Globus pallidus (tissue), 1 donor: Measurements from ENCODE around the gene PIK3C2A.
"Not testable (repeated sequence)": the region's sequence is repeated elsewhere in the genome, so short reads cannot be mapped to it uniquely, and the experiment has no call there.

Source experiments
- DNase-seq: peaks from one replicate; pipeline ENCODE4 v3.0.0-alpha.2; 2015; ENCODE audit warnings: low spot score

PIK3C2A gene, protein sequence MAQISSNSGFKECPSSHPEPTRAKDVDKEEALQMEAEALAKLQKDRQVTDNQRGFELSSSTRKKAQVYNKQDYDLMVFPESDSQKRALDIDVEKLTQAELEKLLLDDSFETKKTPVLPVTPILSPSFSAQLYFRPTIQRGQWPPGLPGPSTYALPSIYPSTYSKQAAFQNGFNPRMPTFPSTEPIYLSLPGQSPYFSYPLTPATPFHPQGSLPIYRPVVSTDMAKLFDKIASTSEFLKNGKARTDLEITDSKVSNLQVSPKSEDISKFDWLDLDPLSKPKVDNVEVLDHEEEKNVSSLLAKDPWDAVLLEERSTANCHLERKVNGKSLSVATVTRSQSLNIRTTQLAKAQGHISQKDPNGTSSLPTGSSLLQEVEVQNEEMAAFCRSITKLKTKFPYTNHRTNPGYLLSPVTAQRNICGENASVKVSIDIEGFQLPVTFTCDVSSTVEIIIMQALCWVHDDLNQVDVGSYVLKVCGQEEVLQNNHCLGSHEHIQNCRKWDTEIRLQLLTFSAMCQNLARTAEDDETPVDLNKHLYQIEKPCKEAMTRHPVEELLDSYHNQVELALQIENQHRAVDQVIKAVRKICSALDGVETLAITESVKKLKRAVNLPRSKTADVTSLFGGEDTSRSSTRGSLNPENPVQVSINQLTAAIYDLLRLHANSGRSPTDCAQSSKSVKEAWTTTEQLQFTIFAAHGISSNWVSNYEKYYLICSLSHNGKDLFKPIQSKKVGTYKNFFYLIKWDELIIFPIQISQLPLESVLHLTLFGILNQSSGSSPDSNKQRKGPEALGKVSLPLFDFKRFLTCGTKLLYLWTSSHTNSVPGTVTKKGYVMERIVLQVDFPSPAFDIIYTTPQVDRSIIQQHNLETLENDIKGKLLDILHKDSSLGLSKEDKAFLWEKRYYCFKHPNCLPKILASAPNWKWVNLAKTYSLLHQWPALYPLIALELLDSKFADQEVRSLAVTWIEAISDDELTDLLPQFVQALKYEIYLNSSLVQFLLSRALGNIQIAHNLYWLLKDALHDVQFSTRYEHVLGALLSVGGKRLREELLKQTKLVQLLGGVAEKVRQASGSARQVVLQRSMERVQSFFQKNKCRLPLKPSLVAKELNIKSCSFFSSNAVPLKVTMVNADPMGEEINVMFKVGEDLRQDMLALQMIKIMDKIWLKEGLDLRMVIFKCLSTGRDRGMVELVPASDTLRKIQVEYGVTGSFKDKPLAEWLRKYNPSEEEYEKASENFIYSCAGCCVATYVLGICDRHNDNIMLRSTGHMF (N-terminal part only)

DNA sequence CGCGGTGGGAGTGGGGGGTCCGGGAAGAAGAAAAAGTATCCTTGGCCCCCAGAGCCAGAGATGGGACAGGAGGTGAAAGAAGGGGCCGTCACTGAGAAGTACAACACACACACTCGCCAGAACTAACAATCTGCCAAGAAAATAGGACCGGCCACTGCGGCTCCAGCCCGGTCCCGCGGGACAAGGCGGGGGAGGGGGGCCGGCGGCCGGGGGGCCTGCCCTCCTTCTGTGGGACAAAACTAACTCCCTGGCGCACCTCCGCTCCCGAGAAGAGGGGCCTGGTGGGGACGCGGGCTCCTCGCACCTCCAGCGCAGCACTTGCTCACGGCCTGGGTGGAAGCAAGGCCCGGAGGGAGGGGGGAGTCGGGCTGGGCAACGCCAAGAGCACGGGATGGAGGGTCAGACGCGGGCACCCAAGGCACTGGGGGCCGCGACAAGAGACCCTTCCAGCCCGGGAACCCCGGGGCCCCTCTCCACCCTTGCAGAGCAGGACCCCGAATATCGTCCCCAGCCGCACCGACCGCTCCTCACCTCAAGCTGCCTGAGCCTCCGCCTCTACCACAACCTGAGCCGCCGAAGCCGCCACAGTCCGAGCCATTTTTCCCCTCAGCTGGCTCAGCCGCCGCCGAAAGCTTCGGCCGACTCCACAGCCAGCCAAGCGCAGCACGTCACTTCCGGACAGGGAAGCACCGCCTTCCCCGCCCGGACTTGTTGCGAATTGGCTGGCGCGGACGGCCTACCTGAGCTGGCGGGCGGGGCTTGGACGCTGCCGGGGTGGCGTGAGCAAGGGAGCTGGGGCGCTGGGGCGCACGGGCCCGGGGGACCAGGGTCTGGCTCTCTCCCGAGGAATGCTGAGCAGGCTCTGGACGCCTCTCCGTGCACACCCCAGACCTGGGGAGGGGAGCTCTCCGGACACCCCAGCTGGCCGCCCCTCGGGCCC is at the start of gene PIK3C2A:
TSS of gene PIK3C2A (minus strand) at position 670 of the 940 bp plus-strand sequence. CDS start 38,245 bp downstream, outside the sequence.
- peak; percentile 94 for DNase-seq

DNA sequence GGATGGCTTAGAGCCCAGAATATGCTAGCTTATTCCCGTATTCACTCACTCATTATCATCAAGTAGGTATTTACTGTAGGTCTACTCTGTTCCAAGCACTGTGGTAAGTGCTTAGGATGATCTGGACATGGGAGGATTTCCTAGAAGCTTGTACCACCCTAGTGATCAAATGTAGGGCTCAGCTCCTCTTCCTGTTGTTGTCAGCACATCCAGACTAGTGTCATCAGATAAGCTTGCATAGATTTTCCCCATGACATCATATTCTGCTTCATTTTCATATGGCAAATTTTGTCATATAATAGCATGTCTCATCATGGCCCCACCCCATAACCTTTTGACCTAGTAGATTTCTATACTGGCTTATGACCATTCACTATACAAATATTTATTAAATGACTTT is 49.4 kb upstream of the PIK3C2A start:
- no peak for DNase-seq

DNA sequence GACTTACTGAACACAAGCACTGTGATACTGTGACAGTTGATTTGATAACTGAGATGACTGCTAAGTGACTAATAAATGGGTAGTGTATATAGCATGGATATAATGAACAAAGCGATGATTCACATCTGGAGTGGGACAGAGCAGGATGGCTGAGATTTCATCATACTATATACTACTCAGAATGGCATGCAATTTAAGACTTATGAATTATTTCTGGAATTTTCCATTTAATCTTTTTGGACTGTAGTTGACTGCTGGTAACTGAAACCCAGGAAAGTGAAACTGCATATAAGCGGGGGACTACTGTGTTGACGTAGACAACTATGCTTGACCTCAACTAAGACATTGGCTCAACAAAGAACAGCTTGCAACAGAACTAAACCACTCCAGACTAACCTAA is 48.7 kb upstream of the PIK3C2A start:
- DNase-seq = no peak

DNA sequence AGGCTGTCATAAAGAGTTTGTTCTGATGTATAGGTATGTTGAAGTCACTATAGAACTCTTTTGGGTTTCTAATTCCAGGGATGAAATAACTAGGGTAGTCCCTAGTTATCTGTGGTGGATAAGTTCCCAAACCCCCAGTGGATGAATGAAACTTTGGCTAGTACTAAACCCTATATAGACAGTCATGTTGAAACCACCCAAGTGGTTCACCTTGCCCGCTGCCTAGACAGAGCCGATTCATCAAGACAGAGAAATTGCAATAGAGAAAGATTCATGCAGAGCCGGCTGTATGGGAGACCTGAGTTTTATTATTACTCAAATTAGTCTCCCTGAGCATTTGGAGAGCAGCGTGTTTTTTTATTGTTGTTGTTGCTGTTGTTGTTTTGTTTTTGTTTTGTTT is 44.9 kb upstream of the PIK3C2A start:
- no peak for DNase-seq

DNA sequence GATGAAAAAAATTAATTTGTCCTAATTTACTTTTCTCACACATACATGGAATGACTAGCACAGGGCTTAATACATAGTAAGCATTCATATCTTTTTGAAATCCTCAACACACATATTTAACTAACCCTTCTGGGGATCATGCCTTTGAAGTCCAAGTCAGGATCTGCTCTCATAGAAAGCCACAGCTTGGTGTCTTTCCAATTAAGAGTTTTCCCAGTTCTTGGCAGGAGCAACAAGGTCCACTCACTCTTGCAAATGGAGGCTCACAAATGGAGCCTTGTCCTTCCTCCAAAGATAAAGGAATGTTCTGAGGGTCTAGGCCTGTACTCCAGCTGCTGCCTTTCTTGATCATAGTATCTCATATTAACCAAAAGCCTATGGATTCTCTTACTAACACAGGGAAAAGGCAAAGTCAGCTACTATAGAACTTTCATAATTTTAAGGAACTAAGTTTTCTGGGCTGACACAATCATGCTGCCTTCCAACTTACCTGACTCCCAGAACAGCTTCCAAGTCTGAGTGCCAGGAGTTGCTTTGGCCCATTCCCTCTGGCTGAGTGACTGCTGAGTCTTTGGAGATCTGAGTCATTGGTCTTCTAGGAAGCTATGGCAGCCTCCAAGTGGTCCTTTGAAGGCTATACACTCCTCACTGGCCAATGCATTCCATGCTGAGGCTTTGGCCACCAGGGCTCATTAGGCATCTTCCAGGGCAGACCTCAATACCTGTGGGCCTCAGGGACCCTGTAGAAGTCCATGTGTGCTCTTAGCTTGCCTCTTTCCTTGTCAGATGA is 43.0 kb upstream of the PIK3C2A start:
- no peak for DNase-seq

DNA sequence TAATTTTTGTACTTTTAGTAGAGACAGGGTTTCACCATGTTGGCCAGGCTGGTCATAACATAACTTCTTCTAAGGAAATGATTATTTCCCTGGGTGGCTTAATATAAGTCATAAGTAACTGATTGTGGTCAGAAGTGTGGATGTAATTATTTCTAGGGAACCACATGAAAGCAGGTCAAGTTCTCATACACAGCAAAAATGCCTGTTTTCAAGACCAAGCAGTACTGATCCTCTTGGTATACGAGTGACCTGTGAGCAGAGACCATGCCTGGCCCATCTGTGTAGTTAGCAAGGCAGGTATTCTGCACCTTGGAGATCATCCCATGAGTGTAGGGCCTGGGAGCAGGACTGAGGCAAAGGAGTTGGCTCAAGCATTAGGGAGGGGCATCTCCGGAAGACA is 36.3 kb upstream of the PIK3C2A start:
- no peak for DNase-seq

DNA sequence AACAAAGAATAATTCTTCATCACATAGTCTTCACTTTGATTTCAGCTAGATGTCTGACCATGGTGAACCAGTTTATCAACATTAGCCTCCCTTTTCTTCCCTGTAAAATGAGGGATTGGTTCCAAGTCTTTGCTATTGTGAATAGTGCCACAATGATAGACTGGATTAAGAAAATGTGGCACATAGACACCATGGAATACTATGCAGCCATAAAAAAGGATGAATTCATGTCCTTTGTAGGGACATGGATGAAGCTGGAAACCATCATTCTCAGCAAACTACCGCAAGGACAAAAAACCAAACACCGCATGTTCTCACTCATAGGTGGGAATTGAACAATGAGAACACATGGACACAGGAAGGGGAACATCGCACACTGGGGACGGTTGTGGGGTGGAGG is 35.2 kb upstream of the PIK3C2A start:
- DNase-seq = not testable (repeated sequence)

DNA sequence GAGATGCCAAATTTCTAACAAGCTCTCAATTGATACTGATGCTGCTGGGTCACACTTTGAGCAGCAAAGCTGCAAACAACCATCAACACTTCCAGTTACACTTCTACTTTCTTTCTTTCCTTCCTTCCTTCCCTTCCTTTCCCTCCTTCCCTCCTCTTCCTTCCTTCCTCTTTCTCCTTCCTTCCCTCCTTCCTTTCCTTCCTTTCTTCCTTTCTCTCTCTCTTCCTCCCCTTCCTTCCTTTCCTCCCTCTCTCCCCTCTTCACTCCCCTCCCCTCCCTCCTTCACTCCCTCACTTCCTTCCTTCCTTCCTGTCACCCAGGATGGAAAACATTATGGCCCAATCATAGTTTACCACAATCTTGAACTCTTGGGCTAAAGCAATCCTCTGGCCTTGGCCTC is 33.0 kb upstream of the PIK3C2A start:
- DNase-seq = no peak

DNA sequence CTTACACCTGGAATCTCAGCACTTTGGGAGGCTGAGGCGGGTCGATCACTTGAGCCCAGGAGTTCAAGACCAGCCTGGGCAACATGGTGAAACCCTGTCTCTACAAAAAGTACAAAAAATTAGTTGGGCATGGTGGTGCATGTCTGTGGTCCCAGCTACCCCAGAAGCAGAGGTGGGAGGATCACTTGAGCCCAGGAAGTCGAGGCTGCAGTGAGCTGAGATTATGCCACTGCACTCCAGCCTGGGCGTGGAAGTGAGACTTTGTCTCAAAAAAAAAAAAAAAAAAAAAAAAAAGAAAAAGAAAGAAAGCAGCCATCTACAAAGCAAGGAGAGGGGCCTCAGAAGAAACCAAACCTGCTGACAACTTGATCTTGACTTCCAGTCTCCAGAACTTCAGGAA is 32.1 kb upstream of the PIK3C2A start:
- DNase-seq = not testable (repeated sequence)

DNA sequence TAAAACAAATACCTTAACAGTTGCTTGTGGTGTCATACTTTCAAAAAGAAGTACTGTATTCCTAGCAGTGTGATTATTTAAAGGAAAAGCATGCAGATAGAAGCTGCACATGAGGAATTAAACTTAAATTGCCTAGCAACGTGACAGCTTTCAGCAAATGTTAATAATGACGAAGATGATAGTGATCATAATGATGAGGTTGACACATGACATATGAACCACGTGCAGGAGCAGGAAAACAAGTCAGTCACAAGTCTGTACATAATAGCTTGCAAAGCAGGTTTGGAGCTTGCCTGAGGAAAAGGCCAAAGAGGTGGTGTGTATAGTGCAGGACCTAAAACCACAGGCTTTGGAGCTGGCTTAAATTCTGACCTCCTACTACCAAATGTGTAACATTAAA is 30.6 kb upstream of the PIK3C2A start:
- DNase-seq = no peak

DNA sequence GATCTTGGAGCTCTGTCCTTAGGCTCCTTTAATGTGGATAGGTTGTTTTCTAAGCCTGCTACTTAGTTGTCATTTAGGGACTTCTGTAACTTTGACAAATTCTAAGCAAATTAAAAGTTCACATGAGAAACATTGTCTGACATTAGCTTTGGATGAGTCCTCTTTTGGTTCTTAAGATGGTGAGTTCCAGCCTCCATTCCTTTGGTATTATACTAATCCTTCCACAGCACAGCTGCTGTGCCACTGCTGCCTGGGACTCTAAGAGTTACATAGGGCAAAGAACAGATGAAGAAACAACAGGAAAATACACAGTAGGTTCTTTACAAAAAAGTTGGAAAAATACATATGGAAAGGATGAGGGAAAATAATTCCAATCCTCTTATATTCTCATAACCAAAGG is 25.3 kb upstream of the PIK3C2A start:
- no peak for DNase-seq

DNA sequence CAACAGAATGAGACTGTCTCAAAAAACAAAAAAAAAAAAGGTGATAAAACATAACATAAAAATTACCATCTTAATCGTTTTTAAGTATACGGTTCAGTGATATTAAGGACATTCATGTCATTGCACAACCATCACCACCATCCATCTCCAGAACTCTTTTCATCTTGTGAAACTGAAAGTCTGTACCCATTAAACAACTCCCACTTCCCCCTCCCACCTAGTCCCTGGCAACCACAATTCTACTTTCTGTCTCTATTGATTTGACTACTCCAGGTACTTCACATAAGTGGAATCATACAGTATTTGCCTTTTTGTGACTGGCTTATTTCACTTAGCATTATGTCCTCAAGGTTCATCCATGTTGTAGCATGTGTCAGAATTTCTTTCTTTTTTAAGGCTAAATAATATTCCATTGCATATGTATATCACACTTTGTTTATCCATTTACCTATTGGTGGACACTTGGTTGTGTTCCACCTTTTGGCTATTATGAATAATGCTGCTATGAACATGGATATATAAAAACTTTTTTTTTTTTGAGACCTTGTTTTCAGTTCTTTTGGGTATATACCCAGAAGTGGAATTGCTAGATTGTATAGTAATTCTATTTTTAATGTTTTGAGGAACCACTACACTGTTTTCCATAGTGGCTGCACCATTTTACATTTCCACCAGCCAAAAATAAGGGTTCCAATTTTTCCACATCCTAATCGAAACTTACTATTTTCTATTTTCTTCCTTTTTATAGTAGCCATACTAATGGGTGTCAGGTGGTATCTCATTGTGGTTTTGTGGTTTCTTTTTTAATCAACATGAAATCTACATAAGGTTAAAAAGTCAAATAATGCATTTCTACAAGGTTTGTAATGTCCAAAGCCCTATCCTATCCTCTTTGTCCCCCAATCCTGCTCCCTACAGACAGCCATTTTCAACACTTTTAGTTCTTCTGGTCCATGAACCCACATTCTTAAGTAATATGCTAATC is 23.4 kb upstream of the PIK3C2A start:
- DNase-seq = no peak

DNA sequence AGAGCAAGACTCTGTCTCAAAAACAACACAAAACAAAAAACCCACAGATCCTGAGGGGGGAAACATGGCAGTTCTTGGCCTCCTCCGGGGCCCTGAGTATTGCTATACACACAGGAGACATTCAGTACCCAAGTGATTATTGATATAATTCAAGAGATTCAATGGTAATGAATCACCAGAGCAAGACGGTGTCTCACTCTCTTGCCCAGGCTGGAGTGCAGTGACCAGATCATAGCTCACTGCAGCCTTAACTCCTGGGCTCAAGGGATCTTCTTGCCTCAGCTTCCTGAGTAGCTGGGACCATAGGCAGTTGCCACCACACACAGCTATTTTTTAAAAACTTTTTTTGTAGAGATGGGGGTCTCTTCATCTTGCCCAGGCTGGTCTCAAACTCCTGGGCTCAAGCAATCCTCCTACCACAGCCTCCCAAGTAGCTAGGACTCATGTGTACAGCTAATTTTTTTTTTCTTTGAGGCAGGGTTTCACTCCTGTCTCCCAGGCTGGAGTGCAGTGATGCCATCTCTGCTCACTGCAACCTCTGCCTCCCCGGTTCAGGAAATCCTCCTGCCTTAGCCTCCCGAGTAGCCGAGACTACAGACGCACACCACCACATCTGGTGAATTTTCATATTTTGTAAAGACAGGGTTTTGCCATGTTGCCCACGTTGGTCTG is 21.8 kb upstream of the PIK3C2A start:
- DNase-seq = no peak

DNA sequence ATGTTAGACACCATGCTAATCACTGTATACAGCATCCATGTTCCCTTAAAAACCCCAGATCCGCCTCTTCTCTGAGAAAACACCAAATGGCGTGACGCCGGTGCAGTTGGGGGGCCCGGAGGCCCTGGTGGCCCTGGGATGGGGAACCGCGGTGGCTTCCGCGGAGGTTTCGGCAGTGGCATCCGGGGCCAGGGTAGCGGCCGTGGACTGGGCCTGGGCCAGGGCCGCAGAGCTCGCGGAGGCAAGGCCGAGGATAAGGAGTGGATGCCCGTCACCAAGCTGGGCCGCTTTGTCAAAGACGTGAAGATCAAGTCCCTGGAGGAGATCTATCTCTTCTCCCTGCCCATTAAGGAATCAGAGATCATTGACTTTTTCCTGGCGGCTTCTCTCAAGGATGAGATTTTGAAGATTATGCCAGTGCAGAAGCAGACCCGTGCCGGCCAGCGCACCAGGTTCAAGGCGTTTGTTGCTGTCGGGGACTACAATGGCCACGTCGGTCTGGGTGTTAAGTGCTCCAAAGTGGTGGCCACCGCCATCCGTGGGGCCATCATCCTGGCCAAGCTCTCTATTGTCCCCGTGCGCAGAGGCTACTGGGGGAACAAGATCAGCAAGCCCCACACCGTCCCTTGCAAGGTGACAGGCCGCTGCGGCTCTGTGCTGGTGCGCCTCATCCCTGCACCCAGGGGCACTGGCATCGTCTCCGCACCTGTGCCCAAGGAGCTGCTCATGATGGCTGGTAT is 20.6 kb upstream of the PIK3C2A start:
- DNase-seq = not testable (repeated sequence)

DNA sequence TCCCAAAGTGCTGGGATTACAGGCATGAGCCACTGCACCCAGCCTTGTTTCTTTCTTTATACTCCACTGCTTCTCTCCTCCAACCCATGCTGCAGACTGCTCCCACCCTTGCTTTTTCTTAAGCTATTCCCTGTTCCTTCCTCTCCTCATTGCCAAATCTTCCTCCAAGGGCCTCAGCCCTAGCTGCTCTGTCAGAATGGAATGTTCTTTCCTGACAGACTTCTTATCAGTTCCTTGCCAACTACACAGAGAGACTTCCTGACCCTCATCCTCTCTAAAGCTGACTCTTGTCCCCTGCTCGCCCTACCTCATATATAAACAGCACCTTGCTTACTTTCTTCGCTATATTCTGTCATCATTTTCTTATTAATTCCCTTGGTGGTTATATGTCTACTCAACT is 16.9 kb upstream of the PIK3C2A start:
- no peak for DNase-seq

DNA sequence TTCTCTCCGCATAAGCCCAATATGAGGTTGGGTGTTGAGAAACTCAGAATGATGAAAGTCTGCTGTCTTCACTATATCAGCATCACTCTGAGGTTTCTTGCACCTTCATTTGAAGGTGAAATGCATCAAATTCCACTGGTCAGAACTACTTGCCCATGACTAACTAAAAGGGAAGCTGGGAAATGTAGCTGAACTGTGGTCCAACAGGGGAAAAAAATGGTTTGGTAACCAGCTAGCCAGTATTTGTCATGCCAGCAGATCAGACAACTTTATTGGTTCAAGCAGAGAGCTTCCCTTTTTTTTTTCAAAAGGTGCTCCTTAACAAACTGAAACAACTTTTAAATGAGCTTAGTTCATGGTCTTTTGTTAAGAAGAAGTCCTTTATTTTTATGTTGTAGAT is 14.2 kb upstream of the PIK3C2A start:
- no peak for DNase-seq

DNA sequence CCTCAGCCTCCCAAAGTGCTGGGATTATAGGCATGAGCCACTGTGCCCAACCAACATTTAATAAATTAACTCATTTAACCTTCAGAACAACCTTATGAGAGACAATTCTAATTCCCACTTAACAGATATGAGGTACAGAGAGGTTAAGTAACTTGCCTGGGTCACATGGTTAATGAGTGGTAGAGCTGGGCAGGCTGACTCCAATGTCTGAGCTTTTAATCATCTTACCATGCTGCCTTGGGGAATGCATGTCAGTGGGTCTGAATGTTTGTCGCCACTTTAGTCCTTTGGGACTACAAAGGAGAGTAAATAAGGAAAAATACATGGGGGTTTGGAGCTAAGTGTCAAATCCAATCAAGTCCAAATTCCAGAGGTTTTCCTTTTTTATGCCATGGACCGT is 11.2 kb upstream of the PIK3C2A start:
- no peak for DNase-seq

DNA sequence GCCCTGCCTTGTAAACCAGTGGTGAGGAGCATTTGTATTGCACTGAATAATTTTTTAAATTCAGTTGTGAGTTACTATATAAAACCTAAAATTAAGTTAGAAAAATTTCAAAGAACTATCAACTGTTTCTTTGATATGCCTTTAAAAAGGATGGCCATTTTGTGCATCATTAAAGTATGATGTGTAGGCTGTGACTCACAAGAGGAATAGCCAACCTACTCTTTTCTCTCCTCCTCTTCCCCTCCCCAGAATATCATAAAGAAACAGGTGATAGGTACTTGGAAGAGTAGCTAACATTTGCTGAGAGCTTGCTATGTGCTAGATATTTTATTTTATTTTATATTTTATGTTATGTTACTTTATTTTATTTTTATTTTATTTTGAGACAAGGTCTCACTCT is 10.6 kb upstream of the PIK3C2A start:
- DNase-seq = no peak
